Lower leg skin (tissue), 4 donors: ENCODE results near the gene DHRS2. TPM values are rescaled to one million over a fixed set of nuclear protein-coding genes. Genes with fewer than 3 reads are reported as not detected.

Source experiments
- DNase-seq, 2 donors: peaks; one replicate each; pipeline ENCODE4 v3.0.0-alpha.2; 2019; ENCODE audit warnings: low spot score in 2 of 2
- H3K4me3 ChIP-seq: fragments of 200-600 bp; sonication (generic); 2 replicates; pipeline ENCODE4 v1.5.1; 2017; ENCODE audit warnings: mild to moderate bottlenecking, low read depth; ENCODE audit not compliant: poor library complexity, severe bottlenecking
- CTCF ChIP-seq, 3 donors: fragments of 450-650 bp; IDR thresholded peaks; one replicate each; pipeline ENCODE4 v1.5.1; 2016; ENCODE audit warnings: antibody characterized with exemption in 3 of 3, mild to moderate bottlenecking in 3 of 3, moderate library complexity in 2 of 3
- POLR2A ChIP-seq, 2 donors: fragments of 450-650 bp; IDR thresholded peaks; one replicate each; pipeline ENCODE4 v1.6.1; 2016 to 2017; ENCODE audit warnings: antibody characterized with exemption in 2 of 2, mild to moderate bottlenecking in 1 of 2, moderate library complexity in 1 of 2
- whole genome bisulfite sequencing, 2 donors: methylation state at CpG; one replicate each; pipeline ENCODE4 v1.1.5; 2018; 5-methylcytosine and 5-hydroxymethylcytosine counted together
- intact Hi-C: fragments of 100-400 bp; cut with DNase I; formaldehyde crosslinking; loops from one replicate; pipeline ENCODE4 v1.15.0; 2023; ENCODE audit warnings: low total_unique reads
- total RNA-seq, 4 donors: library from RNA; depleted of rRNA; stranded (reverse); fragments of >200 nt; gene quantifications; one replicate each; pipeline ENCODE4 v1.1.0, GENCODE V29; 2016

The DHRS2 gene
- total RNA-seq, 4 donors from 2014 or later, result 1.9 to 6.0 TPM; not detected in 2

GRCh38 chr14:23653051-23653450 is 16.9 kb downstream of the DHRS2 start:
- 43 to 53% methylated on average over 1 of the region's 1 CpG for WGBS, 2 donors
- TF ChIP-seq POLR2A (IDR thresholded peaks at IDR 0.05) (no peak), CTCF (IDR thresholded peaks at IDR 0.05) (no peak)
- H3K4me3 ChIP-seq, result no peak overlapping the region
- intact Hi-C loops, result no loop called here
- no peak for DNase-seq

GRCh38 chr14:23654231-23654630 is 18.1 kb downstream of the DHRS2 start:
- intact Hi-C loops, result no loop called here
- 78 to 84% methylated on average over 6 of the region's 6 CpGs for WGBS, 2 donors
- H3K4me3 ChIP-seq, result no peak overlapping the region
- TF ChIP-seq POLR2A (IDR thresholded peaks at IDR 0.05) (no peak), CTCF (IDR thresholded peaks at IDR 0.05) (no peak)
- DNase-seq, result no peak

GRCh38 chr14:23657959-23658470 is 21.9 kb downstream of the DHRS2 start:
- no peak for TF ChIP-seq CTCF (IDR thresholded peaks at IDR 0.05)
- no peak for TF ChIP-seq POLR2A (IDR thresholded peaks at IDR 0.05)
- WGBS, 2 donors, result 44 to 55% methylated on average over 10 of the region's 10 CpGs
- no peak overlapping the region for H3K4me3 ChIP-seq
- intact Hi-C loops, result no loop called here
- no peak for DNase-seq

GRCh38 chr14:23660290-23661226 is 24.4 kb downstream of the DHRS2 start:
- 82 to 84% methylated on average over 11 of the region's 11 CpGs for WGBS, 2 donors
- no peak for DNase-seq
- intact Hi-C loops, result loop anchor here (10.0 kb wide), 1 partner anchor 244 kb away; no protein-coding TSS in a partner anchor
- H3K4me3 ChIP-seq, result no peak overlapping the region
- TF ChIP-seq CTCF (IDR thresholded peaks at IDR 0.05) (no peak), POLR2A (IDR thresholded peaks at IDR 0.05) (no peak)

GRCh38 chr14:23661542-23661941 is 25.4 kb downstream of the DHRS2 start:
- DNase-seq, result no peak
- intact Hi-C loops, result loop anchor here (10.0 kb wide), 1 partner anchor 243 kb away; no protein-coding TSS in a partner anchor
- no peak overlapping the region for H3K4me3 ChIP-seq
- TF ChIP-seq POLR2A (IDR thresholded peaks at IDR 0.05), result no peak
- TF ChIP-seq CTCF (IDR thresholded peaks at IDR 0.05), result no peak
- 60 to 72% methylated on average over 5 of the region's 5 CpGs for WGBS, 2 donors
